Esophagus (tissue), 2 donors: Measurements from ENCODE around the gene UBR4. TPM values are rescaled to one million over a fixed set of nuclear protein-coding genes. Genes with fewer than 3 reads are reported as not detected.

Experiments used
- H3K27ac ChIP-seq, 2 donors: one replicate each; pipeline ENCODE4 v1.5.1; 2013; ENCODE audit warnings: low read depth in 2 of 2, mild to moderate bottlenecking in 2 of 2, inconsistent platforms in 1 of 2, low read length in 1 of 2, moderate library complexity in 1 of 2
- H3K27me3 ChIP-seq, 2 donors: one replicate each; pipeline ENCODE4 v1.6.1; 2013; ENCODE audit warnings: low read length in 2 of 2, control low read depth in 1 of 2, mild to moderate bottlenecking in 1 of 2; ENCODE audit not compliant: insufficient read depth in 2 of 2, control insufficient read depth in 1 of 2
- H3K36me3 ChIP-seq, 2 donors: one replicate each; pipeline ENCODE4 v1.6.1; 2013; ENCODE audit warnings: low read length in 1 of 2; ENCODE audit not compliant: control insufficient read depth in 2 of 2, insufficient read depth in 2 of 2
- H3K4me1 ChIP-seq, 2 donors: one replicate each; pipeline ENCODE4 v1.6.1; 2013; ENCODE audit warnings: low read length in 1 of 2; ENCODE audit not compliant: control insufficient read depth in 2 of 2, insufficient read depth in 2 of 2
- H3K4me3 ChIP-seq, 2 donors: one replicate each; pipeline ENCODE4 v1.5.1; 2013; ENCODE audit warnings: low read length in 2 of 2, mild to moderate bottlenecking in 2 of 2, low read depth in 1 of 2, moderate library complexity in 1 of 2
- H3K9me3 ChIP-seq, 2 donors: one replicate each; pipeline ENCODE4 v1.6.1; 2013; ENCODE audit warnings: mild to moderate bottlenecking in 2 of 2, low read depth in 1 of 2, low read length in 1 of 2, moderate library complexity in 1 of 2; ENCODE audit not compliant: control insufficient read depth in 2 of 2, insufficient read depth in 1 of 2
- WGBS, 2 donors: extraction: QIAGEN DNeasy Blood & Tissue Kit; methylation state at CpG; one replicate each; pipeline ENCODE4 v1.1.7; 2013; 5-methylcytosine and 5-hydroxymethylcytosine counted together
- polyA plus RNA-seq, 2 donors: library from polyadenylated mRNA; stranded (reverse); fragments of 200-250 nt; gene quantifications; one replicate each; pipeline ENCODE4 v1.2.3, GENCODE V29; 2013
- donor health status: healthy with polysubstance abuse.
- donor health status: Bipolar disorder and iron deficiency.

The UBR4 gene
- polyA plus RNA-seq, 2 donors: 81.9 to 89.9 TPM

GRCh38 chr1:19032413-19032695, 177.7 kb downstream of the UBR4 start:
- H3K27me3 ChIP-seq: no peaks in the 10 kb centered on the region
- WGBS, 2 donors: 75 to 81% methylated on average over 5 of the region's 5 CpGs
- H3K36me3 ChIP-seq: no peaks in the 10 kb centered on the region
- no peak overlapping the region for H3K27ac ChIP-seq
- peaks cover 10 to 35% of the 10 kb centered on the region in 2 donors for H3K4me1 ChIP-seq
- no peaks in the 10 kb centered on the region for H3K9me3 ChIP-seq
- no peak overlapping the region for H3K4me3 ChIP-seq

- Histone ChIP-seq H3K9me3 (no peaks in the 10 kb centered on the region), H3K4me1 (peaks cover 5 to 28% of the 10 kb centered on the region in 2 donors), H3K27me3 (no peaks in the 10 kb centered on the region), H3K36me3 (no peaks in the 10 kb centered on the region), H3K27ac (peak overlapping the region; percentile 70 to 89), H3K4me3 (no peak overlapping the region)
- 48 to 50% methylated on average over 21 of the region's 21 CpGs for WGBS, 2 donors
Measured at GRCh38 chr1:19029191-19030085, 180.6 kb downstream of the UBR4 start.

- Histone ChIP-seq H3K27me3 (no peaks in the 10 kb centered on the region), H3K9me3 (no peaks in the 10 kb centered on the region), H3K27ac (peak overlapping the region; percentile 70 to 86), H3K36me3 (no peaks in the 10 kb centered on the region), H3K4me3 (no peak overlapping the region), H3K4me1 (peaks cover 5 to 25% of the 10 kb centered on the region in 2 donors)
- WGBS, 2 donors: 69 to 73% methylated on average over 8 of the region's 8 CpGs
Measured at GRCh38 chr1:19028546-19029129, 181.4 kb downstream of the UBR4 start.

GRCh38 chr1:19028110-19028509, 182.0 kb downstream of the UBR4 start:
- no peak overlapping the region for H3K4me3 ChIP-seq
- WGBS, 2 donors: 36 to 41% methylated on average over 7 of the region's 7 CpGs
- peak overlapping the region; percentile 43 to 86 for H3K27ac ChIP-seq
- H3K9me3 ChIP-seq: no peaks in the 10 kb centered on the region
- no peaks in the 10 kb centered on the region for H3K36me3 ChIP-seq
- H3K4me1 ChIP-seq: peaks cover 5 to 20% of the 10 kb centered on the region in 2 donors
- no peaks in the 10 kb centered on the region for H3K27me3 ChIP-seq

Other genes with a start within 250 kb of the UBR4 start
- 10 to 100 TPM in 1 of 2 donors, 1 to 10 TPM in 1; 9.4 to 11.3 TPM for gene EMC1, start 41.3 kb upstream of the UBR4 start, polyA plus RNA-seq
- gene MRTO4, start 41.5 kb upstream of the UBR4 start, polyA plus RNA-seq: 10 to 100 TPM; 44.5 to 44.6 TPM
- 1 to 10 TPM; 1.3 to 1.4 TPM for gene AKR7A3, start 78.5 kb upstream of the UBR4 start, polyA plus RNA-seq
- 10 to 100 TPM in 1 of 2 donors, 1 to 10 TPM in 1; 9.4 to 52.6 TPM for gene AKR7A2, start 101.9 kb upstream of the UBR4 start, polyA plus RNA-seq
- 1 to 10 TPM; 8.6 to 8.9 TPM for gene SLC66A1, start 102.1 kb upstream of the UBR4 start, polyA plus RNA-seq